Lower lobe of right lung (tissue), 2 donors: ENCODE data around the gene CLMP. TPM values are rescaled to one million over a fixed set of nuclear protein-coding genes. Genes with fewer than 3 reads are reported as not detected.

ENCODE experiments used
- ATAC-seq, 2 donors: fragments of 200-7000 bp; cut with Tn5 transposase; one replicate each; pipeline ENCODE4 v1.9.1; 2020 to 2022; ENCODE audit warnings: mild to moderate bottlenecking in 2 of 2, moderate library complexity in 2 of 2
- DNase-seq: peaks from one replicate; pipeline ENCODE4 v3.0.0-alpha.2; 2020
- H3K27ac ChIP-seq: fragments of 200-600 bp; one replicate; pipeline ENCODE4 v1.8.0; 2022
- H3K27me3 ChIP-seq: fragments of 200-600 bp; one replicate; pipeline ENCODE4 v1.8.0; 2022; ENCODE audit warnings: low read depth
- H3K36me3 ChIP-seq: fragments of 200-600 bp; one replicate; pipeline ENCODE4 v1.8.0; 2022; ENCODE audit warnings: mild to moderate bottlenecking
- H3K4me1 ChIP-seq: fragments of 200-600 bp; one replicate; pipeline ENCODE4 v1.8.0; 2022
- H3K4me3 ChIP-seq: fragments of 200-600 bp; one replicate; pipeline ENCODE4 v1.8.0; 2022; ENCODE audit warnings: mild to moderate bottlenecking
- H3K9me3 ChIP-seq: fragments of 200-600 bp; one replicate; pipeline ENCODE4 v1.8.0; 2022
- CTCF ChIP-seq: fragments of 200-600 bp; IDR thresholded peaks from one replicate; pipeline ENCODE4 v1.8.0; 2022; ENCODE audit warnings: antibody characterized with exemption, mild to moderate bottlenecking
- intact Hi-C: fragments of 100-400 bp; cut with DNase I; formaldehyde crosslinking; loops from one replicate; pipeline ENCODE4 v1.11.0; 2022
- total RNA-seq: library from RNA; stranded (reverse); fragmentation: NEBNext Ultra II Directional; extraction: Animal tissue kit (Norgen Biotek cat#: 25700); gene quantifications from one replicate; pipeline ENCODE4 v1.2.1, GENCODE V29; 2021
- donor health status: DM: no; HTN: yes; CAD: no; lungs with severe emphysema.

The CLMP gene
- total RNA-seq, 1 donor from 2014 or later = 15.1 TPM

DNA sequence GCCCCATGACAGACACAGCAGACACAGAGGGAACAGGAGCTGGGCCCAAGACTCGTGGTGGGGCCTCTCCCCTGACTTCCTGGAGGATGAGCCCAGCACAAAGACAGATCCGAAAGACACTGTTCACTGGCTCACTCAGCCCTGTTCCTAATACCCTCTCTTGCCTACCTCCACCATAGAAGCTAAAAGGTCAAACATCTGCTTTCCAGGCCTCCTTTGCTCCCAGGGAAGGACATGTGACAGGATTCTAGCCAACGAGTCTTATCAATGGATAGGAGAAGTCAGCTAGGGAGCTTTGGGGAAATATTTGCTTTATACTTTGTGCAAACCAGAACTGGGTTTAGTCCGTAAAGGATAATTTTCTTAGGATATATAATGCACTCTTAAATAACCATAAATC is 8.4 kb upstream of the CLMP start:
- Histone ChIP-seq H3K27ac (no peak overlapping the region), H3K27me3 (no peaks in the 10 kb centered on the region), H3K4me3 (no peak overlapping the region), H3K9me3 (no peaks in the 10 kb centered on the region), H3K36me3 (no peaks in the 10 kb centered on the region), H3K4me1 (no peaks in the 10 kb centered on the region)
- intact Hi-C loops = no loop called here
- DNase-seq (no peak), ATAC-seq (no peak)
- no peak for TF ChIP-seq CTCF

GRCh38 chr11:123202155-123203151 is 7.4 kb upstream of the CLMP start:
- ATAC-seq (peak; percentile 65 to 86), DNase-seq (no peak)
- Histone ChIP-seq H3K27ac (no peak overlapping the region), H3K4me3 (no peak overlapping the region), H3K27me3 (peaks cover 5% of the 10 kb centered on the region), H3K36me3 (no peaks in the 10 kb centered on the region), H3K9me3 (no peaks in the 10 kb centered on the region), H3K4me1 (no peaks in the 10 kb centered on the region)
- TF ChIP-seq CTCF = no peak
- intact Hi-C loops = no loop called here

DNA sequence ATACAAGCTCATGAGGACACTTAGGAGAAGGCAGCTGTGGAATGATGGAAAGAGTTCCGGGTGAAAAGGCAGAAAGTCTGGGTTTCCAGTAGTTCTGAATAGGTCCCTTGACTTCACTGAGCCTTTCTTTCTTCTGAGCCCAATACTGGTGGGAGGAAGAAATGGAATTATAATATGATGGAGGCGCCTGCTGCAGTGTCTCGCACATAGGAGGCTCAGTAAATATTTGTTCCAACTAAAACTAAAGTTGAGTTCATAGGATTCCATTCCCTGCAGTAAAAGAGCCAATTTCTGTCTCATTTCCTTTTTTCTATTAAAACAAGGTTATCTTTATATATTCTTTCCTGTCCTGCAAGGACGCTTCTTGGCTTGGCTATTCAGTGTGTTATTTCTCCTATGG is 5.2 kb upstream of the CLMP start:
- DNase-seq (no peak), ATAC-seq (no peak)
- no peak overlapping the region for H3K27ac ChIP-seq
- H3K4me3 ChIP-seq = no peak overlapping the region
- TF ChIP-seq CTCF = no peak
- intact Hi-C loops = no loop called here
- H3K9me3 ChIP-seq = no peaks in the 10 kb centered on the region
- H3K36me3 ChIP-seq = no peaks in the 10 kb centered on the region
- peaks cover 12% of the 10 kb centered on the region for H3K4me1 ChIP-seq
- peaks cover 27% of the 10 kb centered on the region for H3K27me3 ChIP-seq

- H3K9me3 ChIP-seq = no peaks in the 10 kb centered on the region
- no peak for DNase-seq
- peaks cover 16% of the 10 kb centered on the region for H3K4me1 ChIP-seq
- no peak overlapping the region for H3K27ac ChIP-seq
- no peak overlapping the region for H3K4me3 ChIP-seq
- ATAC-seq = no peak
- H3K27me3 ChIP-seq = peaks cover 51% of the 10 kb centered on the region
- TF ChIP-seq CTCF = no peak
- intact Hi-C loops = no loop called here
- no peaks in the 10 kb centered on the region for H3K36me3 ChIP-seq
Measured at GRCh38 chr11:123197711-123198110, 2.7 kb upstream of the CLMP start.

DNA sequence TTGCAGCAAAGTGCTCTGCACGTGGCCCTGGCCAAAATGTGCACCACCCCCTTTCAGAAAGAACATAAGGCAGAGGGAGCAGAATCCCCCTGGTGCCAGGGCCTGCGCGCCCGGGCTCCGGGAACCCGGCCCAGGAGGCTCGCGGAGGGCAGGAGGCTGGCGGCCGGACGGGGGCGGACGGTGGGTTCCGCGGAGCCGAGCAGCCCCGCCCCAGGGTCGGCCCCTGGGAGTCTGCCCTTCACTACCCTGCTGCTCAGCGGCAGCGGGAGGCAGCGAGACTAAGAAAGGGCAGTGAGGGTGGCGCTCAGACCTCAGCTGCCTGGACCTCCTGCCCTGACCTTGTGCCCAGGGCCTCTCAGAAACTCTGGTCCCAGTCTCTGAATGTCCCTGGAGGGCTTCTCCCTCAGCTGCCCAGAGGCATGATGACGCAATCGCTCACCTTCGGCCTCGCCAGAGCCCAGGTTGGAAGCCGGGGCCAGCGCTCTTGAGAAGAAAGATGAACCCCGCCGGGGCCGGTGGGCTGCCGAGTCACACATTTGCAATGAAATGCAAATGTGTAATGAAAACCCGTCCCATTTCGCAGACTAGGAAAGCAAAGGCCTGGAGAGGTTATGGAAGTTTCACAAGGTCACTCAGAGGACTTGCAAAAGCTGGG is 1.1 kb upstream of the CLMP start:
- no peaks in the 10 kb centered on the region for H3K36me3 ChIP-seq
- peaks cover 51% of the 10 kb centered on the region for H3K27me3 ChIP-seq
- no peaks in the 10 kb centered on the region for H3K9me3 ChIP-seq
- H3K4me3 ChIP-seq = no peak overlapping the region
- no peak for ATAC-seq
- intact Hi-C loops = no loop called here
- H3K4me1 ChIP-seq = peaks cover 16% of the 10 kb centered on the region
- TF ChIP-seq CTCF = no peak
- H3K27ac ChIP-seq = no peak overlapping the region
- no peak for DNase-seq
